Gastroesophageal sphincter (tissue), 4 donors: ENCODE results near the gene PLAC8. TPM values are rescaled to one million over a fixed set of nuclear protein-coding genes. Genes with fewer than 3 reads are reported as not detected.
A peak's percentile ranks its signal among the peaks of the same experiment; 100 is the strongest.

ENCODE experiments used
- ATAC-seq: fragments of 150-250 bp; one replicate; pipeline ENCODE4 v1.9.1; 2016; ENCODE audit warnings: mild to moderate bottlenecking, moderate library complexity
- H3K27ac ChIP-seq, 4 donors: fragments of 200-600 bp; sonication (generic) in 3 of 4; 1 replicate in 3 of 4; 2 replicates in 1 of 4; pipeline ENCODE4 v1.5.1; 2016 to 2019
- H3K27me3 ChIP-seq: fragments of 200-600 bp; sonication (generic); one replicate; pipeline ENCODE4 v1.5.1; 2019
- H3K36me3 ChIP-seq, 2 donors: fragments of 200-600 bp; sonication (generic); one replicate each; pipeline ENCODE4 v1.5.1; 2019; ENCODE audit warnings: control low read depth in 1 of 2
- H3K4me1 ChIP-seq, 3 donors: fragments of 200-600 bp; sonication (generic); 1 replicate in 2 of 3; 2 replicates in 1 of 3; pipeline ENCODE4 v1.5.1; 2016 to 2019; ENCODE audit warnings: control low read depth in 2 of 3
- H3K4me3 ChIP-seq, 2 donors: fragments of 200-600 bp; sonication (generic); one replicate each; pipeline ENCODE4 v1.5.1; 2019; ENCODE audit warnings: mild to moderate bottlenecking in 1 of 2, moderate library complexity in 1 of 2
- H3K9me3 ChIP-seq, 3 donors: fragments of 200-600 bp; sonication (generic); one replicate each; pipeline ENCODE4 v1.5.1; 2017 to 2019; ENCODE audit warnings: control low read depth in 2 of 3
- CTCF ChIP-seq, 4 experiments: fragments of 200-600 bp in 2 of 4; fragments of 450-650 bp in 2 of 4; sonication (generic) in 1 of 4; IDR thresholded peaks; one replicate each; pipeline ENCODE4 v1.5.1; 2017 to 2019; ENCODE audit warnings: antibody characterized with exemption in 4 of 4, mild to moderate bottlenecking in 2 of 4, moderate library complexity in 2 of 4
- EP300 ChIP-seq: sonication (generic); formaldehyde crosslinking; IDR thresholded peaks from one replicate; pipeline ENCODE4 v1.6.1; 2017; ENCODE audit warnings: antibody characterized with exemption, mild to moderate bottlenecking
- POLR2A ChIP-seq, 2 donors: fragments of 450-650 bp; IDR thresholded peaks; one replicate each; pipeline ENCODE4 v1.6.1; 2017; ENCODE audit warnings: antibody characterized with exemption in 2 of 2, mild to moderate bottlenecking in 2 of 2, moderate library complexity in 1 of 2
- POLR2AphosphoS5 ChIP-seq: sonication (generic); formaldehyde crosslinking; IDR thresholded peaks from one replicate; pipeline ENCODE4 v1.6.1; 2017; ENCODE audit warnings: antibody characterized with exemption
- WGBS, 2 donors: methylation state at CpG; one replicate each; pipeline ENCODE4 v1.1.5; 2018; ENCODE audit warnings: low coverage in 1 of 2; 5-methylcytosine and 5-hydroxymethylcytosine counted together
- total RNA-seq, 4 donors: library from RNA; depleted of rRNA; stranded (reverse); fragments of >200 nt; gene quantifications; one replicate each; pipeline ENCODE4 v1.1.0, GENCODE V29; 2016

Gene PLAC8
- total RNA-seq, 4 donors from 2014 or later = 2.0 to 32.0 (median 2.6) TPM; not detected in 1

- peaks cover 0 to 5% (median 0%) of the 10 kb centered on the region in 3 donors for H3K9me3 ChIP-seq
- no peak for TF ChIP-seq EP300
- H3K4me1 ChIP-seq = no peaks in the 10 kb centered on the region
- WGBS, 2 donors = 83 to 85% methylated on average over 4 to 9 of the region's 9 CpGs
- no peak overlapping the region for H3K27ac ChIP-seq
- H3K4me3 ChIP-seq = no peak overlapping the region
- no peaks in the 10 kb centered on the region for H3K36me3 ChIP-seq
- no peak for ATAC-seq
- H3K27me3 ChIP-seq = no peaks in the 10 kb centered on the region
Measured at GRCh38 chr4:83125738-83126141, 11.2 kb upstream of the PLAC8 start.

- TF ChIP-seq POLR2A (IDR thresholded peaks at IDR 0.05) (no peak), EP300 (no peak), POLR2AphosphoS5 (no peak), CTCF (IDR thresholded peaks at IDR 0.05) (no peak)
- Histone ChIP-seq H3K27me3 (no peaks in the 10 kb centered on the region), H3K4me1 (no peaks in the 10 kb centered on the region), H3K9me3 (peaks cover 0 to 5% (median 0%) of the 10 kb centered on the region in 3 donors), H3K4me3 (no peak overlapping the region), H3K36me3 (no peaks in the 10 kb centered on the region), H3K27ac (no peak overlapping the region)
- ATAC-seq = peak; percentile 60
- WGBS, 2 donors = 77 to 80% methylated on average over 1 to 10 of the region's 10 CpGs
Measured at GRCh38 chr4:83124111-83124780, 9.7 kb upstream of the PLAC8 start.

GRCh38 chr4:83121246-83121645 lies 6.7 kb upstream of the PLAC8 start:
- Histone ChIP-seq H3K27ac (no peak overlapping the region), H3K4me3 (no peak overlapping the region), H3K9me3 (peaks cover 0 to 5% (median 0%) of the 10 kb centered on the region in 3 donors), H3K4me1 (no peaks in the 10 kb centered on the region), H3K27me3 (no peaks in the 10 kb centered on the region), H3K36me3 (no peaks in the 10 kb centered on the region)
- no peak for ATAC-seq
- 74 to 79% methylated on average over 3 to 5 of the region's 5 CpGs for WGBS, 2 donors
- TF ChIP-seq POLR2AphosphoS5 = no peak
- no peak for TF ChIP-seq POLR2A (IDR thresholded peaks at IDR 0.05)
- no peak for TF ChIP-seq CTCF (IDR thresholded peaks at IDR 0.05)
- no peak for TF ChIP-seq EP300

- ATAC-seq = no peak
- Histone ChIP-seq H3K9me3 (peaks cover 0 to 5% (median 0%) of the 10 kb centered on the region in 3 donors), H3K36me3 (no peaks in the 10 kb centered on the region), H3K4me1 (no peaks in the 10 kb centered on the region), H3K27me3 (no peaks in the 10 kb centered on the region), H3K27ac (no peak overlapping the region), H3K4me3 (no peak overlapping the region)
- TF ChIP-seq POLR2A (IDR thresholded peaks at IDR 0.05) (no peak), POLR2AphosphoS5 (no peak)
- 53 to 57% methylated on average over 2 of the region's 2 CpGs for WGBS, 2 donors
Measured at GRCh38 chr4:83118869-83119268, 4.3 kb upstream of the PLAC8 start.

- TF ChIP-seq EP300 = no peak
- TF ChIP-seq POLR2A (IDR thresholded peaks at IDR 0.05) = no peak
- TF ChIP-seq CTCF (IDR thresholded peaks at IDR 0.05) = no peak
- no peak for TF ChIP-seq POLR2AphosphoS5
- Histone ChIP-seq H3K4me3 (no peak overlapping the region), H3K9me3 (no peaks in the 10 kb centered on the region), H3K4me1 (peaks cover 0 to under 1% (median 0%) of the 10 kb centered on the region in 3 donors), H3K27me3 (no peaks in the 10 kb centered on the region), H3K36me3 (no peaks in the 10 kb centered on the region), H3K27ac (no peak overlapping the region)
- 79 to 95% methylated on average over 4 to 7 of the region's 8 CpGs for WGBS, 2 donors
- no peak for ATAC-seq
Measured at GRCh38 chr4:83115656-83116285, 1.2 kb upstream of the PLAC8 start.

GRCh38 chr4:83115000-83115399 lies 471 bp upstream of the PLAC8 start:
- H3K4me1 ChIP-seq = peaks cover 0 to 8% (median 0%) of the 10 kb centered on the region in 3 donors
- TF ChIP-seq POLR2A (IDR thresholded peaks at IDR 0.05) = no peak
- TF ChIP-seq EP300 = no peak
- no peak for TF ChIP-seq POLR2AphosphoS5
- TF ChIP-seq CTCF (IDR thresholded peaks at IDR 0.05) = no peak
- H3K36me3 ChIP-seq = no peaks in the 10 kb centered on the region
- no peak overlapping the region for H3K4me3 ChIP-seq
- H3K9me3 ChIP-seq = no peaks in the 10 kb centered on the region
- H3K27ac ChIP-seq = no peak overlapping the region
- no peaks in the 10 kb centered on the region for H3K27me3 ChIP-seq
- ATAC-seq = no peak
